GM12872 (cell line): Measurements from ENCODE around the gene CDKAL1.

Source experiments
- CTCF ChIP-seq: IDR thresholded peaks from 3 replicates; pipeline ENCODE4 v1.5.1; 2011; ENCODE audit warnings: low read depth, mild to moderate bottlenecking, low read length, moderate library complexity; ENCODE audit not compliant: insufficient read depth

CDKAL1 gene

GRCh38 chr6:21181866-21182265, 647.6 kb downstream of the CDKAL1 start:
- TF ChIP-seq CTCF: no peak

GRCh38 chr6:21182589-21182988, 648.3 kb downstream of the CDKAL1 start:
- no peak for TF ChIP-seq CTCF

GRCh38 chr6:21185861-21186478, 651.7 kb downstream of the CDKAL1 start:
- no peak for TF ChIP-seq CTCF

- no peak for TF ChIP-seq CTCF
Observed at GRCh38 chr6:21186479-21187055, 652.3 kb downstream of the CDKAL1 start.

- TF ChIP-seq CTCF: no peak
Observed at GRCh38 chr6:21187485-21187884, 653.2 kb downstream of the CDKAL1 start.

- no peak for TF ChIP-seq CTCF
Observed at GRCh38 chr6:21188505-21189223, 654.4 kb downstream of the CDKAL1 start.

- no peak for TF ChIP-seq CTCF
Observed at GRCh38 chr6:21189759-21190158, 655.5 kb downstream of the CDKAL1 start.
